Left renal cortex interstitium (tissue), 4 donors: ENCODE data around the gene P2RY4. TPM values are rescaled to one million over a fixed set of nuclear protein-coding genes. Genes with fewer than 3 reads are reported as not detected.
"Not testable (repeated sequence)": the region's sequence is repeated elsewhere in the genome, so short reads cannot be mapped to it uniquely, and the experiment has no call there.

Experiments
- DNase-seq, 4 donors: peaks; one replicate each; pipeline ENCODE4 v3.0.0-alpha.2; 2013; ENCODE audit warnings: low read depth in 4 of 4, low spot score in 2 of 4, missing footprints in 1 of 4
- polyA plus RNA-seq, 4 donors: library from polyadenylated mRNA; unstranded; fragments of 120-200 nt; gene quantifications; one replicate each; pipeline ENCODE4 v1.2.1, GENCODE V29; 2013; ENCODE audit not compliant: insufficient read length in 4 of 4

Gene P2RY4
- polyA plus RNA-seq: under 1 TPM; 0.14 to 0.77 (median 0.34) TPM

DNA sequence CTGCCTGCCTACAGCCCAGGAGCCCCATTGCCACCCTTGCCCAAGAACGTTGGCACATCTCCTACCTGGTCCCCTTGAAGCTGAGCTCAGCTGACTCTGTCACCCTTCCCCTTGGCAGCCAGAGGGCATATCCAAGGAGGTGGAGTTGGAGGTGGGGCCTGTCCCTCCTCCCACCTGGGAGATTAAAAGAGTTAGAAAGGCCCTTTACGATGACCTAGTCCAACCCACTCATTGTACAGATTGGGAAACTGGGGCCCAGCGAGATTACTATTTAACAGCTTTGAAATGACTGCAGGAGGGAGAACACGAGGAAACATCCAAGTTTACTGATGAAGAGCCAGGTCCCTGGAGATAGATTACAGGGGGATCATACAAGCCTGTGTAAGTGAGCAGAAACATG lies at the start of gene P2RY4:
Gene P2RY4, minus strand, starts transcription at position 101 of the 400 bp plus-strand sequence. CDS start 580 bp downstream, outside the sequence.
- DNase-seq: no peak

DNA sequence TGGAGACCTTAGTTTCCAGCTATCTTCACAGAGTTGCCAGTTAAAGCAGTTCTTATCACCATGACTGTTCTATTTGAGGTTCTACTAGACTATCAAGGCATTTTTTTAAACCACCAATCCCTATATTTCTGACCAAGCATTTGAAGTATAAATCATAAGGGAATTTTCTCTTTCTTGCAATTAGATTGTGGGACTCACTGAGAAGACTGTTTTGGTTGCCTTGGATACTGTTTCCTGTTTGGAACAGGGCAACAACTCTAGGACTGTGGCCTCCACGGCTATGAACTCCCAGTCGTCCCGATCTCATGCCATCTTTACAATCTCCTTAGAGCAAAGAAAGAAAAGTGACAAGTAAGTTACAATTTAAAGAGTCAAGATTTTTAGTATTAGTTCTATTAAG lies 41.7 kb upstream of the P2RY4 start:
- no peak for DNase-seq

DNA sequence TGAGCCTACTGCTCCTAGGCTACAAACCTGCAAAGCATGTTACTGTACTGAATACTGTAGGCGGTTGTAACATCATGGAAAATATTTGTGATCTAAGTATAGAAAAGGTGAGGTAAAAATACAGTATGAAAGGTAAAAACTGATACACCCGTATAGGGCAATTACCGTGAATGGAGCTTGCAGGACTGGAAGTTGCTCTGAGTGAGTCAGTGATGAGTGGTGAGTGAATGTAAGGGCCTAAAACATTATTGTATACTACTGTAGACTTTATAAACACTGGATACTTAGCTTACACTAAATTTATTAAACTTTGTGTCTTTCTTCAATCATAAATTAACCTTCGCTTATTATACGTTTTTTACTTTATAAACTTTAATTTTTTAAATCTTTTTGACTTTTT lies 33.6 kb upstream of the P2RY4 start:
- no peak for DNase-seq

DNA sequence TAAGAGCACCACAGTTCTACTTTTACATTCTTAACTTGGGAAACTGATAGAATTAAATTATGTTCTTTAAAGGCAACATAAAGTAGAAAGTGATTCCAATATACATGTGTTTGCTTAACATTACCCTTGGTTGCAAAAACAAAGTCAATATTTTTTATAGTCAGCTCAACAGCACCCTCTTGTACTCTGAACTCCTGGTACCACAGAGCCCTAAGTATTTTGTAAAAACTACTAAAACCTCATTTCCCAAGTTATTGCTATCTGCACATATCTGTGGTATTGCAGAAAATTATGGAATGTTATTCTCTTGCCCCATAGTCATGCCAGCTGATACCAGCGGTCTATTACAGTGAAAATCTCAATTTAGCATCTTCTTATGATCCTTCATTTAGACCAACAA lies 32.8 kb upstream of the P2RY4 start:
- no peak for DNase-seq

DNA sequence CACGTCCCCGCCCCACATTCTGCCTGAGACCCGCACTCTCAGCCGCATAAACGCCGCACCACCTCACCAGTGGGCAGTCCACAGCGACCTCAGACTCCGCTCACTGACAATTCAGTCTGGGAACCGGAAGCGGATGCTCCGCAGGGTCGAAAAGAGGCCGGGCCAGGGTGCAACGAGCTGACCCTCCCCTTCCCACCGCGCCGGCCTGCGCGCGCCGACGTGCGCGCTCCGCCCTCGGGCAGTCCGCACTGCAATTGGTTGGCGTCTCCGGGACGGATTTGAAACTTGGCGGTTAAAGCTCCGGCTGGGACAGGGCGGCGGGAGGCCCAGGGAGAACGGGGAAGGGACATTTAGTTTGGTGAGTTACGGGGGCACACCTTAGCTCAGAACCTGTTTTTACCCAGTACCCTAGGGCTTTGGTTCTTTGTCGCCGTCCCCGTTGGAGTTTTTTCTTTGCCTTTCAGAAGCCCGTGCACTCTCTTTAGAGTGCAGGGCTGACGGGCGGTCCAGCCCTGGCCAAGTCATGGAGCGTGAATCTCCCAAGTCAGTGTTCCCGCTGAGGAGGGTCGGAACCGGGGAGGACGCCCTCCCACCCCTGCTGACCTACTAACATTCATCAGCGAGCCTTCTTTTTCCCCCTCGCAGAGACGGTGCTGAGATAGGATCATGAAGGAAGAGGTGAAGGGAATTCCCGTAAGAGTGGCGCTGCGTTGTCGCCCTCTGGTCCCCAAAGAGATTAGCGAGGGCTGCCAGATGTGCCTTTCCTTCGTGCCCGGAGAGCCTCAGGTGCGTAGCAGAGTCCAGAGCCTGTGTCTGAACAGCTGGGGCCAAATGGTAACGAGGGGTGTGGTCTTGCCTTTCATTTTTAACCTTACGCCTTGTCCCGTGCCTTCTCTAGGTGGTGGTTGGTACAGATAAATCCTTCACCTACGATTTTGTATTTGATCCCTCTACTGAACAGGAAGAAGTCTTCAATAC lies 30.1 kb upstream of the P2RY4 start, which contains the start of the genes KIF4A and PDZD11:
Gene KIF4A, plus strand, starts transcription at position 312 of the 978 bp plus-strand sequence. Its CDS starts 355 bp downstream, at position 667.
Gene PDZD11, minus strand, starts transcription at position 135 of the 978 bp plus-strand sequence. CDS start 586 bp downstream, outside the sequence.
- peak; percentile 27 to 69 (median 64) for DNase-seq

DNA sequence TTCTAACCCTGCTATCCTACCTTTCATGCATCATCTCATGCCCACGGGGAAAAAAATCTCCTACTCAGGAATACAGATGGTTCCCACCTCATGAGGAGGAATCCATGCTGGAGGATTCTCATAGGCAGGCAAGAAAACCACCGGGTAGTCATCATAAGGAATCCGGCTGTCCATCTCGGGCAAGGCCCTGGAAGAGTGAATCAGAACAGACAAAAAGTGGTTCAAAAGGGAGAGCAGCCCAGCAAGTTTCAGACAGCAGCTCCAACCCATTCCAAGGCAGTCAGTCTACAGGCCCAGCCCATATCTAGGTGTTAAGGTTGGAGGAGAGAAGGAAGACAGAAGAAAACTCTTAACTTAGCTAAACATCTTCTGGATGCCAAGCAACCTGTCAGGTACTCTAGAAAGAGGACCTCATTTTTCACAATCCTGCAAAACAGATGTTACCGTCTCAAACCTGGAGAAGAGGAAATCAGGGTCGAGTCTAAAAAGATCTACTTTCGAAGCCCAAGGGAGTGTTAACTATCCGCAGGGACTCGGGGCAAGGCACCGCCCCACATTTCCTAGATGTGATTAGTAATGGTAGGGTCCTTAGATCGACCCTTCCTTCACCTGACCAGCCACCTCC lies 29.3 kb upstream of the P2RY4 start:
- peak in 1 of 4 donors; percentile 1 for DNase-seq

DNA sequence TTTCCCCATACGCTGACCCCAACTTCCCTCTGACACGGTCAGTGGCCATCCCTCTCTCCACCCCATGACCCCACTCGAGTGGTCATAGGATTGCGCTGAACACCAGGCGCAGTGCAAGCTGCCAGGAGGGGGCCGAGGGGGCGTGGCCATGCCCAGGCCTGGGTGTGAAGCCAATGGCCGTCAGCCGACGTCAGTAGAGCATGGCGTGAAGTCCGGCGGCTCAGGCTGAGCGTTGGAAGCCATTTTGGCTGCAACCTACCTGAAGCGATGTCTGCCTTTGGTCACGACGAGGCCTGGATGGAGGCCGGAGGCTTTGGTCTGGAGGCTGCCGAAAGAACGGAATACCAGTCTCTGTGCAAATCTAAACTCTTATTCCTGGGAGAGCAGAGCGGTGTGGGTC lies 21.9 kb upstream of the P2RY4 start, which contains the start of gene RAB41:
Gene RAB41, plus strand, starts transcription at position 222 of the 400 bp plus-strand sequence. Its CDS starts 46 bp downstream, at position 268.
- no peak for DNase-seq

DNA sequence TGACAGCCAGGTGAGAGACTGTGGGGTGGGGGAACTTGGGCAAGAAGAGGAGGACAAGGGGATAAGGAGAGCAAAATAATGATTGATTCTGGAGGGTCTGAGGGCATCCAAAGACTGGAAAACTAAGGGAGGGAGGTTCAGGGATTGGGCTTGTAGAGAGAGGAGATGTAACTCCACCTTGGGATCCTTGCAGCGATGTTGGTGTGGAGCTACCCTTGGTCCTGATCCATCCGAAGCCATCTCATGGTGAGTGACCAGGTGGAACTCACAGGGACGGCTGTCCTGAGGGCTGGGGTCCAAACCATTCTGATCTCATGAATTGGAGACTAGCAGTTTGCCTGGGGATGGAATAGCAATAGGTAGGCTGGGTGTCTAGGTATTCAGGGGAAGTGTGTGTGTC lies 20.6 kb upstream of the P2RY4 start:
- DNase-seq: no peak

DNA sequence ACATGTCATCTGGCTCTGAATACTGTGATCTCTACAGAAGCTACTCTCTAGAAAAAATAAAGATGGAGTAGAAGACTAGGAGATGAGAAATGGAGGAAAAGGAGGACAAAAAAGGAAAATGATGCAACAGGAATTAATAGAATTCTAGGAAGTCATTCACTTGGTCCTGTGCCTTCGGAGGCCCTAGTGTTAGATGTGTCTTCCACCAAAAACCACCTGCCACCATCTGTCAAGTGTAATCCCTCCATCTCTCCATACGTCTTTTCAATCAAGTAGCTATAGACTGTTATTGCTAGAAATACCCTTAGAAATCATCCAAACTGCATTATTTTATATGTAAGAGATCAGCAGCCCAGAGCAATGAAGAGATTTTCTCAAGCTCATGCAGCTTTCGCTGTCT lies 19.1 kb upstream of the P2RY4 start:
- DNase-seq: no peak

DNA sequence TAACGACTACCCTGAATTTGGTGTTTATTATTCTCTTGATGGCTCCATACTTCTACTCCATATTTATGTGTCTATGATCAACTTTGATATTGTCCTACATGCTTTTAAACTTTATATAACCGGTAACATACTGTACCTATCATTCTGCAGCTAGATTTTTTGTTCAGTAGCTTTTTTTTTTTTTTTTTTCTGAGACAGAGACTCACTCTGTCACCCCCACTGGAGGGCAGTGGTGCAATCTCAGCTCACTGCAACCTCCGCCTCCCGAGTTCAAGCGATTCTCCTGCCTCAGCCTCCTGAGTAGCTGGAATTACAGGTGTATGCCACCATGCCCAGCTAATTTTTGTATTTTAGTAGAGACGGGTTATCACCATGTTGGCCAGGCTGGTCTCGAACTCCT lies 14.0 kb upstream of the P2RY4 start:
- not testable (repeated sequence) for DNase-seq

DNA sequence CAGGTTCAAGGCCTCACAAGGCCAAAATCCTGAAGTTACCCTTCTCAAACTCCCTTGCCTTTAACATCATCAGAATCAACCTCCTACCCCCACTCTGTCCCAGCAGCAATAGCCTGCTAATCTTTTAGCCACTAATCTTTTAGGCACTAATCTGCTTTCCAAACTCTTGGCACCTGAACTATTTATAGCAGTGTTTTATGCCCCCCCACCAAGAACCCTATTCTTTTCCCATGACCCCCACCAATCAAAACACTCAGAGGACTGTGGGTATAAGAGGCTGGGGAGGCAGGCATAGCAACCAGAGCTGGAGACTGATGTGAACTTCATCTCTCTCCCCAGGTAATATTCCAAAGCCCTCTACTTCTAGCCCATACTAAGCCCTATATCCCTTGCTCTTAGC lies 8.0 kb upstream of the P2RY4 start, which contains the start of gene ARR3:
Gene ARR3, plus strand, starts transcription at position 301 of the 400 bp plus-strand sequence. CDS start 1,052 bp downstream, outside the sequence.
- DNase-seq: no peak

DNA sequence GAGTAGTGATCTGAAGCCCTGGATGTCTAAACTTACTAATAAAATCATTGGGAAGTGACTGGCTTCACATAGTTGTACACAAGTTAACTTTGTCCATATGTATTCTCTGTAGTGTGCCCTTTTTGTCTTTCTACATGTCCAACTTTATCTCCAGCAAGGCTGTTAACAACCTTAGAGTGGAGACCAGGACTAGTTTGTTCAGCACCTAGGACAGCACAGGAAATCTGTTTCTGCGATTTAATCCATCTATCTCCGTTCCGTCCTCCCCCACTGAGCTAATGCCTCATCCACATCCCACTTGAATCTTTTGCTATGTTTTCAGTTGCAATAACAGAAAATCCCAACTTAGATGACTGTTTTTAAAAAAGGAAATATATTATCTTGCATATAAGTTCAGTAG lies 4.8 kb upstream of the P2RY4 start:
- no peak for DNase-seq

DNA sequence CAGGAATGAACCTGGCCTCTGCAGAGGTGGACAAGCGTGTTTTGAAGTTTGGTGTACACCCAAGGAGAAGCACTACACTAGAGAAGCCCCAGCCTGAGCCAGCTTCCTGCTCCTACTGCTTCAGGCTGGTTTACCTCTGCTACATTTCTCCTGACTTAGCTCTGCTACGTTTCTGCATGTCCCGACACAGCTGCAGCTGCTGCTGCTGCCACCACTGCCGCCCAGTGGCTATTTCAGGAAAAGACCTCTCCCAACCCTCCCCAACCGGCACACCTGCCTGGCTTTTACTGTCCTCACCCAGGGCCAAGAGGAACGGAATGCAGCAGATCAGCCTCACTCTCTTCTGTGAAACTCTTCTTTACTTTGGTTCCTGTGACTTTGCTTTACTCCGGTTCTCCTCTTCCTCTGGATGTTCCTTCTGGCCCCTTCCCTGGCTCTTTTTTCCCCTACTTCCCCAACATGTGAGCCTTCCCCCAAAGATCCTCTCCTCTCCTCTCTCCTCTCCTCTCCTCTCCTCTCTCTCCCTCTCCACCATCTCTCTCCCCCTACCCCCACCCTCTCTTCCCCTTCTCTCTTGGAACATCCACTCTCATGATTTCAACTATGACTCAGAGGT lies 3.1 kb upstream of the P2RY4 start:
- peak in 1 of 4 donors; percentile 7 for DNase-seq

DNA sequence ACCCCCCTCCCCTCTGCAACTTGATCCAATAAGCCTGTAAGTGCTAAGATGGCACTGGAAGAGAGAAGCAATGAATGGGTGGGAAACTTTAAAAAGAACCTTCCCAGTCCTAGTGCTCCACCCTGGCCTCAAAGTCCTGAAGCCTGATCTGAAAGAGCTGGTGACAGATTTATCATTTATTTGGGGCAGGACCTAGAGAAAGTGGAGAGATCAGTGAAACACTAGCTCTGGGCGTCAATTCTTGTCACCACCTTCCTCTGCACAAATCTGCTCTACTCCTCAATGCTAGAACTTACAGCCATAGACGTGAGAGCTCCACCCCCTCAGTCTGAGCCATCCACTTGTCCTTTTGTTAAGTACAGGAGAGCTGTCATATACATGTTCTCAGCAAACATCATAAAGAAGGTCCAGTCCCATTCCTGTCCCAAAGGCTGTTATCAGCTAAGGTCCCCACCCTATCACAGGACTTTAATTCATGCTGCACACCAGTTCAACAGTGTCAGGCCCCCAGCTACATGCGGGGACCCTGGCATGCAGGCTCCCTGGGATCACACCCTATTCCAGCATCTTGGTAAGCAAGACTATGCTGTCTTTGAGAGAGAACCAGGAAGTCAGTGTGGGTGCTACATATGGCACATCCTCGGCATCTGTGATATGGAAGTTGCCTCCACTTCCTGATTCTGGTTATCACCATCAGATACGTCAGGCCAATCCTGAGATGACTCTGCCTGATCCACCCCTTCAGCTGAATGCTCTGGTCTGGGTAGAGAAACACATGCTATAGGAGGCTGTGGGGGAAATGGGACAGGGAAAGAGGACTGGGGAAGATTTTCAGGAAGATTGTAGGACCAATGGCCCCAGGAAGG lies 2.3 kb downstream of the P2RY4 start:
- no peak for DNase-seq

DNA sequence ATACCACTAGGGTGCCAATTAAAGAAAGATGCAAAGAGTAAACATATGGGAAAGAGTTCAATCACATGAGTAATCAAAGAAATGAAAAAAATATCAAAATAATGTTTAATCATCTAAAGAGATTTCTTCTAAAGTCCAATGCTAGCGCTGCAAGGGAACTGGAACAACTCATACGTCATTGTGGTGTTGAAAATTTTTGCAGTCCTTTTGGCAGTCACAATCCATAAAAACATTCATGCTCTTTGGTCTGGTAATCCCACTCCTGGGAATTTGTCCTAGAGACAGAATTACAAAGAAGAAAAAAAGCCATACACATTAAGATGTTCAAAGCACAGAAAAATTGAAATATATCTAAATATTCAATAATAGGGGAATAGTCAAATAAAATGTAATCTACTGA lies 4.6 kb downstream of the P2RY4 start:
- DNase-seq: no peak

DNA sequence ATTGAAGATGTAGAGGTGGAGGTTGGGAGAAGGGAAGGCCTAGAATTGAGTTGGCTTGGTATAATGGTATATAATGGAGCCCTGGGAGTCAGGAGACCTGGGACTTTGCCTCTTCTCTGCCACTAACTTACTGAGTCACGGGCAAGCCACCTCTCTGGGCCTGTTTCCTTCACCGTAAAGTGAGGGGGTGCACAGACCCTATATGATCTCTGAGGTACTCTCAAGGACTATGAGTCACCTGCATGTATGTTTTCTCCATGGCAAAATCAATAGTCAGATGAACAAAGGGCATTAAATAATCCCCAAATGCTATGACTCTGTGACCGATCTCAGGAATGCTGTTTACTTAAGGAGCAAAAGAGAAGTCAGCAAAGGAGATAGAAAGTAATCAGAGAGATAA lies 5.1 kb downstream of the P2RY4 start:
- no peak for DNase-seq

DNA sequence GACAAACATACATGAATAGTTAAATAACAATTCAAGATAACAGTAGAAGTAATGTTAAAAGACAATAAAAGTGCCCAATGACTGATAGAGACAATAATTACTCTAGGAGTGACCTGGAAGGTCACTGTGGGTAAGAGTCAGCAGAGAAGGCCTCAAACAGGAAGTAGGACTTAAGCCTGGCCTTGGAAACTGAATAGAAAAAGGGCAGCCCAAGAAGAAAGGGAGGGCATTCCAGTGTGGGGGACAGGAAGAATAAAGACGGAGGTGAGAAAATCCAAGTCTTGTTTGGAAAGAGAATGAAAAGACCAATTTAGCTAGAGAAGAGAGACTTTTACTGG lies 6.0 kb downstream of the P2RY4 start:
- no peak for DNase-seq

DNA sequence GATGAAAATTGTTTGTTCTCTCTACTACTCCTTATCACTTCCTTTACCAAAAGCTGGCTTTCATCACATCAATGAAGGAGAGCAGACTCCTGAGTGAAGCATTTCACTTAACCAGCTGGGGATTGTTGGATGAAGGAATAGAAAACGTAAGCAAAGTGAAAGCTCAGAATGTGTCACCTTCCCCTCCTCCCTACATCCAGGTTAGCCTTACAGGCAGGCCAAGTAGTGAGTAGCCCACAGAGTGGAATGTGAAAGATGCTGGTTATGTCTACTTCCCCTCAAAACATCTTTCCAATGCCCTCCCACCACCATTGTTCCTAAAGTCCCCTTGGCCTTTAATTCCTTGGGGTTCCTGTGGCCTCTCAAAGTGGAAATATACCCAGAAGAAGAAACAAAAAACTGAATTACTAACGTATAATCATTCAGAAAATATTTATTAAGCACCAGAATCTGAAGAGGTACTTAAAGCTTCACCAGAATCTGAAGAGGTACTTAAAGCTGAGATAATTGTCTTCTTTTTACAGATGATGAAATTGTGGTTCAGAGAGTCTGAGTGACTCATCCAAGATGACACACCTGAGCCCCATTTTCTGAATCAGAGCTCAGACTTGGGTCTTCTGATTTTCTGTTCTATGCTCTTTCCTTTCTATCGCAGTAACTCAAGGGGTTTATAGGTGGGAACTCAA lies 6.5 kb downstream of the P2RY4 start:
- DNase-seq: no peak

DNA sequence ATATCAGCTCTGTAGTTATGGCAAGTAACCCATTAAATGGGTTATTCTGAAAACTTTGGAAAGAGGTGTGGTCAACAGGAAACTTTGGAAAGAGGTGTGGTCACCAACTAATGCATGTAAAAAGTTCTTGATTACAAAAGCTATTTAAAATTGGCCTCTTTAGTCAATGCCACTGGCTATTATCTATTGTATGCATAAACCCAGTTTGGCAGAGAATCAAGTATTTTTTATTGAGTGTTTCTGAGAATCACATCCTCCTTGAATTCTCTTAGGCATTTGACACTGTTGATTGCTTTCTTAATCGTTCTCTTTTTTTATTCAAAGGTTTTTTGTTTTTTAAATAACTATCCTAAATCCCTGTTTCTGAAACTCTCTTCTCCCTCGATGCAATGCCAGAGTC lies 7.5 kb downstream of the P2RY4 start:
- DNase-seq: no peak
